ENCODE measurements around the gene INCENP. TPM values are rescaled to one million over a fixed set of nuclear protein-coding genes. Genes with fewer than 3 reads are reported as not detected.

INCENP gene
- total and polyA plus RNA-seq, 4 donors, result 19.9 to 32.9 (median 27.3) TPM

Other genes starting within 250 kb of the INCENP start
- 10 to 100 TPM; 41.1 to 58.0 TPM for gene FADS3, start 232.5 kb upstream of the INCENP start, total RNA-seq
- gene FADS3, start 232.5 kb upstream of the INCENP start, polyA plus RNA-seq (ENCODE audit: insufficient read length in 2 of 2), result 10 to 100 TPM; 62.6 to 66.9 TPM
- 10 to 100 TPM; 12.8 to 47.7 TPM for gene RAB3IL1, start 206.4 kb upstream of the INCENP start, total RNA-seq
- 10 to 100 TPM; 14.7 to 30.3 TPM for gene RAB3IL1, start 206.4 kb upstream of the INCENP start, polyA plus RNA-seq (ENCODE audit: insufficient read length in 2 of 2)
- gene BEST1, start 173.7 kb upstream of the INCENP start, total RNA-seq, result 10 to 100 TPM in 1 of 2 donors, 1 to 10 TPM in 1; 7.3 to 10.2 TPM
- 10 to 100 TPM; 15.2 to 21.0 TPM for gene BEST1, start 173.7 kb upstream of the INCENP start, polyA plus RNA-seq (ENCODE audit: insufficient read length in 2 of 2)
- 1,000 to 10,000 TPM in 1 of 2 donors, 100 to 1,000 TPM in 1; 878 to 1,181 TPM for gene FTH1, start 156.4 kb upstream of the INCENP start, total RNA-seq
- gene FTH1, start 156.4 kb upstream of the INCENP start, polyA plus RNA-seq (ENCODE audit: insufficient read length in 2 of 2), result 1,000 to 10,000 TPM; 3,691 to 3,889 TPM
- gene SCGB1D1, start 66.2 kb downstream of the INCENP start, total RNA-seq, result not detected
- gene SCGB1D1, start 66.2 kb downstream of the INCENP start, polyA plus RNA-seq (ENCODE audit: insufficient read length in 2 of 2), result not detected
- under 1 TPM in 1 of 2 donors, not detected in 1; 0.61 TPM for gene SCGB2A1, start 84.7 kb downstream of the INCENP start, total RNA-seq
- not detected for gene SCGB2A1, start 84.7 kb downstream of the INCENP start, polyA plus RNA-seq (ENCODE audit: insufficient read length in 2 of 2)
- not detected for gene SCGB1D2, start 118.2 kb downstream of the INCENP start, total RNA-seq
- gene SCGB1D2, start 118.2 kb downstream of the INCENP start, polyA plus RNA-seq (ENCODE audit: insufficient read length in 2 of 2), result not detected
- gene SCGB2A2, start 146.1 kb downstream of the INCENP start, total RNA-seq, result not detected
- gene SCGB2A2, start 146.1 kb downstream of the INCENP start, polyA plus RNA-seq (ENCODE audit: insufficient read length in 2 of 2), result not detected
- not detected for gene SCGB1D4, start 175.1 kb downstream of the INCENP start, total RNA-seq
- not detected for gene SCGB1D4, start 175.1 kb downstream of the INCENP start, polyA plus RNA-seq (ENCODE audit: insufficient read length in 2 of 2)
- 10 to 100 TPM; 24.5 to 24.9 TPM for gene ASRGL1, start 213.4 kb downstream of the INCENP start, total RNA-seq
- gene ASRGL1, start 213.4 kb downstream of the INCENP start, polyA plus RNA-seq (ENCODE audit: insufficient read length in 2 of 2), result 10 to 100 TPM; 63.1 to 65.2 TPM